Measurements from ENCODE around the gene DLGAP1.

GRCh38 chr18:3584897-3585460, 870.1 kb downstream of the DLGAP1 start:
- TF ChIP-seq RARB (CRISPR knock-in tag; IDR thresholded peaks at IDR 0.05) (no peak), ARNTL (CRISPR knock-in tag; IDR thresholded peaks at IDR 0.05; ENCODE audit: borderline replicate concordance, low read depth) (no peak)

Data from SK-N-SH treated with all-trans-retinoic acid at 6 μM for 48 hours (cell line).